ENCODE results near the gene ROBO1. TPM values are rescaled to one million over a fixed set of nuclear protein-coding genes. Genes with fewer than 3 reads are reported as not detected.
"Not testable (repeated sequence)": the region's sequence is repeated elsewhere in the genome, so short reads cannot be mapped to it uniquely, and the experiment has no call there.

Gene ROBO1
- total and polyA plus RNA-seq, 2 donors from 2014 or later: 2.1 to 22.1 TPM

DNA sequence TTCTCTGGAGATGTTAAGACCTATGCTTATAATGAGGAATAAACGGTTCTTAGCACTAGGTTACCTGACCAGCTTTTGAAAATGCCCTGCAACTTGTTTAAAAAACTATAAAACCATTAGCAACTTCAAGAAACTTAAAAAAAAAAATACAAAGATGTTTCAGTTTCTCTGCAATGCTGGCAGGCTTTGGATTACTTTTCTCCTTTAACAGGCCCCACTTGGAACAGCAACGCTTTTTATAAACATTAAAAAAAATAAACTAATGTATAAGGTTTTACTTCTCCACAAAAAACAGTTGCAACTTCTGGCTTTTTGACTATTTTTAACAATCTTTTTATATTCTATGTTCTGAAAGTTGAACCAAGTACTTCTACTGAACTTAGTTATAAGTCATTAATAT lies 1006.7 kb downstream of the ROBO1 start:
- Histone ChIP-seq H3K9me3 (ENCODE audit: control insufficient read depth in 2 of 3, insufficient read depth in 1 of 3, low read length in 3 of 3) (no peaks in the 10 kb centered on the region), H3K36me3 (ENCODE audit: control insufficient read depth in 2 of 3, insufficient read depth in 3 of 3, low read length in 3 of 3) (no peaks in the 10 kb centered on the region), H3K27ac (ENCODE audit: low read depth in 2 of 2, low read length in 2 of 2) (no peak overlapping the region), H3K9ac (ENCODE audit: low read length in 3 of 3) (no peak overlapping the region), H3K4me3 (ENCODE audit: low read length in 3 of 3) (no peak overlapping the region), H3K27me3 (ENCODE audit: control insufficient read depth, insufficient read depth, low read length) (no peaks in the 10 kb centered on the region), H3K4me1 (ENCODE audit: control insufficient read depth in 2 of 3, insufficient read depth in 2 of 3, low read depth in 1 of 3, low read length in 3 of 3) (no peaks in the 10 kb centered on the region)
- intact Hi-C loops (cut with DNase I): no loop called here
- DNase-seq: peak in 1 of 5 donors; percentile 15
- no peak for FAIRE-seq
- TF ChIP-seq, protein P1, sequence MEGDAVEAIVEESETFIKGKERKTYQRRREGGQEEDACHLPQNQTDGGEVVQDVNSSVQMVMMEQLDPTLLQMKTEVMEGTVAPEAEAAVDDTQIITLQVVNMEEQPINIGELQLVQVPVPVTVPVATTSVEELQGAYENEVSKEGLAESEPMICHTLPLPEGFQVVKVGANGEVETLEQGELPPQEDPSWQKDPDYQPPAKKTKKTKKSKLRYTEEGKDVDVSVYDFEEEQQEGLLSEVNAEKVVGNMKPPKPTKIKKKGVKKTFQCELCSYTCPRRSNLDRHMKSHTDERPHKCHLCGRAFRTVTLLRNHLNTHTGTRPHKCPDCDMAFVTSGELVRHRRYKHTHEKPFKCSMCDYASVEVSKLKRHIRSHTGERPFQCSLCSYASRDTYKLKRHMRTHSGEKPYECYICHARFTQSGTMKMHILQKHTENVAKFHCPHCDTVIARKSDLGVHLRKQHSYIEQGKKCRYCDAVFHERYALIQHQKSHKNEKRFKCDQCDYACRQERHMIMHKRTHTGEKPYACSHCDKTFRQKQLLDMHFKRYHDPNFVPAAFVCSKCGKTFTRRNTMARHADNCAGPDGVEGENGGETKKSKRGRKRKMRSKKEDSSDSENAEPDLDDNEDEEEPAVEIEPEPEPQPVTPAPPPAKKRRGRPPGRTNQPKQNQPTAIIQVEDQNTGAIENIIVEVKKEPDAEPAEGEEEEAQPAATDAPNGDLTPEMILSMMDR (IDR thresholded peaks at IDR 0.05; ENCODE audit: borderline replicate concordance, extremely low read depth, insufficient read depth): no peak

GRCh38 chr3:78757731-78758130 lies 1010.1 kb downstream of the ROBO1 start:
- Histone ChIP-seq H3K27me3 (ENCODE audit: control insufficient read depth, insufficient read depth, low read length) (no peaks in the 10 kb centered on the region), H3K4me3 (ENCODE audit: low read length in 3 of 3) (no peak overlapping the region), H3K9ac (ENCODE audit: low read length in 3 of 3) (no peak overlapping the region), H3K36me3 (ENCODE audit: control insufficient read depth in 2 of 3, insufficient read depth in 3 of 3, low read length in 3 of 3) (no peaks in the 10 kb centered on the region), H3K27ac (ENCODE audit: low read depth in 2 of 2, low read length in 2 of 2) (no peak overlapping the region), H3K9me3 (ENCODE audit: control insufficient read depth in 2 of 3, insufficient read depth in 1 of 3, low read length in 3 of 3) (no peaks in the 10 kb centered on the region), H3K4me1 (ENCODE audit: control insufficient read depth in 2 of 3, insufficient read depth in 2 of 3, low read depth in 1 of 3, low read length in 3 of 3) (no peaks in the 10 kb centered on the region)
- TF ChIP-seq, protein P1 (IDR thresholded peaks at IDR 0.05; ENCODE audit: borderline replicate concordance, extremely low read depth, insufficient read depth): no peak
- intact Hi-C loops (cut with DNase I): no loop called here
- no peak for FAIRE-seq
- peak in 1 of 5 donors; percentile 14 for DNase-seq

GRCh38 chr3:78754066-78754743 lies 1013.6 kb downstream of the ROBO1 start:
- DNase-seq: no peak
- Histone ChIP-seq H3K9ac (ENCODE audit: low read length in 3 of 3) (no peak overlapping the region), H3K9me3 (ENCODE audit: control insufficient read depth in 2 of 3, insufficient read depth in 1 of 3, low read length in 3 of 3) (no peaks in the 10 kb centered on the region), H3K27me3 (ENCODE audit: control insufficient read depth, insufficient read depth, low read length) (no peaks in the 10 kb centered on the region), H3K4me1 (ENCODE audit: control insufficient read depth in 2 of 3, insufficient read depth in 2 of 3, low read depth in 1 of 3, low read length in 3 of 3) (no peaks in the 10 kb centered on the region), H3K27ac (ENCODE audit: low read depth in 2 of 2, low read length in 2 of 2) (no peak overlapping the region), H3K36me3 (ENCODE audit: control insufficient read depth in 2 of 3, insufficient read depth in 3 of 3, low read length in 3 of 3) (no peaks in the 10 kb centered on the region), H3K4me3 (ENCODE audit: low read length in 3 of 3) (no peak overlapping the region)
- TF ChIP-seq, protein P1 (IDR thresholded peaks at IDR 0.05; ENCODE audit: borderline replicate concordance, extremely low read depth, insufficient read depth): no peak
- no peak for FAIRE-seq
- intact Hi-C loops (cut with DNase I): no loop called here

DNA sequence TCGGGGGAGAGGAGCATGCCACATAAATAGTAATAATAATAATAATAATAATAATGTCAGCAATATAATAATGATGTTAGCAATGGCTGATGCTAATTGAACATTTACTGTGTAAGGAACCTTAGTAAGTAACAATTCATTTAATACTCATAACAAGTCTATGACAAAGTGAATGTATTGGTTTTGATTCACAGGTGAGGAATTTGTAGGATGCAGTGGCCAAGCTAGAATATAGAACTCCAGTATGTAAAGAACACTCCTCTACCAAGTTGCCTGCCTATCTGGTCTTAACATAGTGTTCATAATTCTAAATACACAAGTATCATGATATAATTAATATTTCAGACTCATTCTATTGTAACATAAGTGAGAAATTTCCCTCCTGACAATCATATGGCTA lies 1016.5 kb downstream of the ROBO1 start:
- Histone ChIP-seq H3K27ac (ENCODE audit: low read depth in 2 of 2, low read length in 2 of 2) (no peak overlapping the region), H3K9me3 (ENCODE audit: control insufficient read depth in 2 of 3, insufficient read depth in 1 of 3, low read length in 3 of 3) (no peaks in the 10 kb centered on the region), H3K36me3 (ENCODE audit: control insufficient read depth in 2 of 3, insufficient read depth in 3 of 3, low read length in 3 of 3) (no peaks in the 10 kb centered on the region), H3K9ac (ENCODE audit: low read length in 3 of 3) (no peak overlapping the region), H3K4me1 (ENCODE audit: control insufficient read depth in 2 of 3, insufficient read depth in 2 of 3, low read depth in 1 of 3, low read length in 3 of 3) (no peaks in the 10 kb centered on the region), H3K27me3 (ENCODE audit: control insufficient read depth, insufficient read depth, low read length) (no peaks in the 10 kb centered on the region), H3K4me3 (ENCODE audit: low read length in 3 of 3) (no peak overlapping the region)
- TF ChIP-seq, protein P1 (IDR thresholded peaks at IDR 0.05; ENCODE audit: borderline replicate concordance, extremely low read depth, insufficient read depth): no peak
- FAIRE-seq (no peak), DNase-seq (no peak)
- intact Hi-C loops (cut with DNase I): no loop called here

DNA sequence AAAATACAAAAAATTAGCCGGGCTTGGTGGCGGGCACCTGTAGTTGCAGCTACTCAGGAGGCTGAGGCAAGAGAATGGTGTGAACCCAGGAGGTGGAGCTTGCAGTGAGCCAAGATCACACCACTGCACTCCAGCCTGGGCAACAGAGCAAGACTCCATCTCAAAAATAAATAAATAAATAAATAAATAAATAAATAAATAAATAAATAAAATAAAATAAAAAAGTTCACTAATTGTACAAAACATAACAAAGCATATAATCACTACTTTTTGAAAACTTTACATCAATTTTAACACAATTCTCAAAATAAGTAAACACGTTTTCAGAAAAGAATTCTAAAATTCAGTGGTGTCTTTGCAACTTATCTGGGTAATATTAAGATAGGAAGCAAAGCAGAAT lies 1017.5 kb downstream of the ROBO1 start:
- H3K9ac ChIP-seq (ENCODE audit: low read length in 3 of 3); DNase-seq; H3K27ac ChIP-seq (ENCODE audit: low read depth in 2 of 2, low read length in 2 of 2); H3K4me1 ChIP-seq (ENCODE audit: control insufficient read depth in 2 of 3, insufficient read depth in 2 of 3, low read depth in 1 of 3, low read length in 3 of 3); FAIRE-seq; H3K4me3 ChIP-seq (ENCODE audit: low read length in 3 of 3); intact Hi-C loops (cut with DNase I); H3K27me3 ChIP-seq (ENCODE audit: control insufficient read depth, insufficient read depth, low read length); H3K36me3 ChIP-seq (ENCODE audit: control insufficient read depth in 2 of 3, insufficient read depth in 3 of 3, low read length in 3 of 3); H3K9me3 ChIP-seq (ENCODE audit: control insufficient read depth in 2 of 3, insufficient read depth in 1 of 3, low read length in 3 of 3): not testable (repeated sequence)

Data from kidney (tissue), 14 donors.